DND-41 (cell line): ENCODE measurements around the gene OTOGL.
"Not testable (repeated sequence)": the region's sequence is repeated elsewhere in the genome, so short reads cannot be mapped to it uniquely, and the experiment has no call there.

ENCODE experiments used
- ATAC-seq: fragments of 200-7000 bp; cut with Tn5 transposase; 3 replicates; pipeline ENCODE4 v1.9.1; 2021; ENCODE audit warnings: low read depth; ENCODE audit not compliant: insufficient read depth
- DNase-seq: peaks from one replicate; pipeline ENCODE4 v3.0.0-alpha.2; 2020
- H2AFZ ChIP-seq: 2 replicates; pipeline ENCODE4 v1.6.0; 2012; ENCODE audit warnings: low read depth, low read length
- H3K27ac ChIP-seq: 2 replicates; pipeline ENCODE4 v1.5.1; 2012; ENCODE audit warnings: low read length, inconsistent platforms
- H3K27me3 ChIP-seq: fragments of 200-600 bp; sonication (generic); 2 replicates; pipeline ENCODE4 v1.6.0; 2012; ENCODE audit warnings: low read length, mild to moderate bottlenecking, inconsistent platforms; ENCODE audit not compliant: insufficient read depth, poor library complexity
- H3K36me3 ChIP-seq: 2 replicates; pipeline ENCODE4 v1.5.1; 2012; ENCODE audit warnings: low read length, inconsistent platforms; ENCODE audit not compliant: insufficient read depth
- H3K4me1 ChIP-seq: 2 replicates; pipeline ENCODE4 v1.5.1; 2012; ENCODE audit warnings: mild to moderate bottlenecking, low read length; ENCODE audit not compliant: insufficient read depth
- H3K4me2 ChIP-seq: 2 replicates; pipeline ENCODE4 v1.6.0; 2012; ENCODE audit warnings: mild to moderate bottlenecking, moderate library complexity, low read length, inconsistent platforms; ENCODE audit not compliant: insufficient read depth
- H3K4me3 ChIP-seq, 2 experiments: fragments of 200-600 bp in 1 of 2; shearing (Covaris generic) in 1 of 2; 2 replicates each; pipeline ENCODE4 v1.5.1; 2012 to 2016; ENCODE audit warnings: inconsistent platforms in 2 of 2, low read length in 2 of 2, mild to moderate bottlenecking in 2 of 2, low read depth in 1 of 2, moderate library complexity in 1 of 2
- H3K79me2 ChIP-seq: 2 replicates; pipeline ENCODE4 v1.6.0; 2012; ENCODE audit warnings: low read length, inconsistent platforms; ENCODE audit not compliant: insufficient read depth
- H3K9ac ChIP-seq: 2 replicates; pipeline ENCODE4 v1.6.0; 2012; ENCODE audit warnings: low read depth, mild to moderate bottlenecking, inconsistent platforms, low read length, moderate library complexity
- H3K9me3 ChIP-seq: 2 replicates; pipeline ENCODE4 v1.5.1; 2012; ENCODE audit warnings: low read length, moderate library complexity, mild to moderate bottlenecking, inconsistent platforms; ENCODE audit not compliant: insufficient read depth, severe bottlenecking
- H4K20me1 ChIP-seq: 2 replicates; pipeline ENCODE4 v1.6.0; 2012; ENCODE audit warnings: low read length; ENCODE audit not compliant: insufficient read depth
- CTCF ChIP-seq: IDR thresholded peaks from 2 replicates; pipeline ENCODE4 v1.5.1; 2012; ENCODE audit warnings: borderline replicate concordance, low read length, moderate library complexity, mild to moderate bottlenecking; ENCODE audit not compliant: poor library complexity, severe bottlenecking; ENCODE audit errors: extremely low read depth
- EZH2 ChIP-seq: IDR thresholded peaks from 3 replicates; pipeline ENCODE4 v1.6.1; 2012; ENCODE audit warnings: borderline replicate concordance, low read depth, mild to moderate bottlenecking, moderate library complexity, low read length, inconsistent platforms; ENCODE audit not compliant: severe bottlenecking

Gene OTOGL

GRCh38 chr12:80083892-80084614, 15.3 kb upstream of the OTOGL start:
- not testable (repeated sequence) for ATAC-seq, H2AFZ ChIP-seq, H3K4me3 ChIP-seq, H3K4me2 ChIP-seq, DNase-seq, H3K79me2 ChIP-seq, H3K4me1 ChIP-seq, H3K9me3 ChIP-seq, H4K20me1 ChIP-seq, H3K27me3 ChIP-seq, H3K9ac ChIP-seq, H3K36me3 ChIP-seq, H3K27ac ChIP-seq

DNA sequence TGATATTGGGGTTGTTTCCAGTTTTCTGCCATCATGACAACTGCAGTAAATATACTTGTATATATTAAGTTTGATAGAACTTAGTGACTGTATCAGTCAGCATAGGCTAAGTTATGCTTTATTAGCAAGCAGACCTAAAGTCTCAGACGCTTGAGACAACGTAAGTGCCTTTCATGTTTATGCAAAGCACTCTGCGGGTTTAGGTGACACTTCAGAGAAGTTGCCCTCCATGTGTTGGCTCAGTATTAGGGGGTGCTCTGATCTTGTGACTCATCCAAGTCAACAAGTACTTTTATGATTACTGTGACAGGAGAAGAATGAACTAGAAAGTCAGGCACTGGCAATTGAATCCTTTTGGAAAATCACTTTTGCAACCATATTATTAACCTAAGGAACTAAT, 13.3 kb upstream of the OTOGL start:
- Histone ChIP-seq H3K4me2 (no peak overlapping the region), H3K9ac (no peak overlapping the region), H3K79me2 (no peaks in the 10 kb centered on the region), H3K27ac (no peak overlapping the region), H2AFZ (no peak overlapping the region), H3K4me1 (no peaks in the 10 kb centered on the region), H3K4me3 (no peak overlapping the region), H4K20me1 (no peaks in the 10 kb centered on the region), H3K27me3 (no peaks in the 10 kb centered on the region), H3K9me3 (no peaks in the 10 kb centered on the region), H3K36me3 (no peaks in the 10 kb centered on the region)
- ATAC-seq (no peak), DNase-seq (no peak)
- no peak for TF ChIP-seq CTCF
- TF ChIP-seq EZH2, result no peak

GRCh38 chr12:80087486-80088213, 11.7 kb upstream of the OTOGL start:
- no peak for ATAC-seq
- Histone ChIP-seq H3K4me2 (no peak overlapping the region), H3K79me2 (no peaks in the 10 kb centered on the region), H3K27me3 (no peaks in the 10 kb centered on the region), H3K27ac (no peak overlapping the region), H2AFZ (no peak overlapping the region), H4K20me1 (no peaks in the 10 kb centered on the region), H3K9me3 (no peaks in the 10 kb centered on the region), H3K4me3 (no peak overlapping the region), H3K36me3 (no peaks in the 10 kb centered on the region), H3K4me1 (no peaks in the 10 kb centered on the region), H3K9ac (no peak overlapping the region)
- TF ChIP-seq CTCF, result no peak
- no peak for TF ChIP-seq EZH2
- no peak for DNase-seq

- TF ChIP-seq EZH2, result no peak
- Histone ChIP-seq H3K9ac (no peak overlapping the region), H3K4me2 (no peak overlapping the region), H3K27me3 (no peaks in the 10 kb centered on the region), H3K79me2 (no peaks in the 10 kb centered on the region), H3K9me3 (no peaks in the 10 kb centered on the region), H3K36me3 (no peaks in the 10 kb centered on the region), H2AFZ (no peak overlapping the region), H3K27ac (no peak overlapping the region), H3K4me1 (no peaks in the 10 kb centered on the region), H4K20me1 (no peaks in the 10 kb centered on the region), H3K4me3 (no peak overlapping the region)
- DNase-seq, result no peak
- ATAC-seq, result no peak
Measured at GRCh38 chr12:80100591-80100990, 1.3 kb downstream of the OTOGL start.
